Measurements from ENCODE around the gene CLIP4.

The CLIP4 gene

DNA sequence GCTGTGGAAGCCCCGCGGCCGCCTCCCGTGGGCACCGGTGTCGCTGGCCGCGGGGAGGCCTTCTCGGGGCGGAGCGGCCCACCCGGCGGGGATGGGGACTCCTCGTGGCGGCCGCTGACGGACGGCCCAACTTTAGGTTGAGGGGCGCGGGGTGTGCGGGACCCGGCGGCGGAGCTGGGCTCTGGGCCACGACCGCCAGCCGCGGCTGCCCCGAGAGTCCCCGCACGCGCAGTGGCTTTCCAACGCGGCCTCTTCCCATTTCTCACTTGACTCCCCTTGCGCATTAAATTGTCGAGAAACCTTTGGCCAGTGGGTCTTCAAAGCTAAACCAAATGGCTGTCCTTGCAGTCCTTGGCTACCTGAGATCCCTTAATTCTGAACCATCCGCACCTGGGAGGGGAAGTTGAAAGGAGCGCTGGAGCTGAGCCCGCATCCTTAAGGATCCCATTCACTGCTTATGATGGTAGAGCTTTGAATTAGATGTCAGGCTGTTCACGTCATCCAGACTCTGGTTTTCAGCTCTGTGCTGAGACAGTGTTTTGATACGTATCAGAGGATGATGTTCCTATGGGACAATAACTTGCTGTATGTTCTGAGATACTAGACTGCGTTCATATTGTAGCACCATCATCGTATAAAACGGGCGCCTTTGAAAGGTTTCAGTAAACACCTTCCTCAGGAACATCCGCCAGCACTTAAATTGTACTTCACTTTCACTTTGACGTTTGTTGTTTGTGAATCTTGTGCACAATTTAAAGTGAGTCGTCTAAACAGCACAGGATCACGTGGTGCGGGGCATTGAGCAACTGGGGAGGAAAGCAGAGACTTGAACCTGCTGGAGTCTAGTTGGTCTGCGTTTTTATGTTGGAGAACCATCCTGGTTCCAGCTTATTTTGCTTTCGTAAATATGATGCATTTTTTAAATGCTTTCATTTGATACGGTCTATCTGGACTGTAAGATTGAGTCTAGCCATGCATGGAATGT is 874 bp downstream of the CLIP4 start:
- peaks cover 47% of the 10 kb centered on the region for H3K4me1 ChIP-seq (ENCODE audit: insufficient read depth, poor library complexity, severe bottlenecking)
- no peaks in the 10 kb centered on the region for H3K27me3 ChIP-seq (ENCODE audit: insufficient read depth, poor library complexity, severe bottlenecking)
- H3K4me3 ChIP-seq (ENCODE audit: severe bottlenecking) = peak overlapping the region; percentile 54
- peak; percentile 56 for ATAC-seq (ENCODE audit: low read depth)
- peaks cover 15% of the 10 kb centered on the region; the same call in 1 of the 2 replicates for H3K36me3 ChIP-seq (ENCODE audit: low read depth)
- peak overlapping the region; percentile 98 for H3K27ac ChIP-seq (ENCODE audit: poor library complexity, severe bottlenecking)
- TF ChIP-seq, protein P1, sequence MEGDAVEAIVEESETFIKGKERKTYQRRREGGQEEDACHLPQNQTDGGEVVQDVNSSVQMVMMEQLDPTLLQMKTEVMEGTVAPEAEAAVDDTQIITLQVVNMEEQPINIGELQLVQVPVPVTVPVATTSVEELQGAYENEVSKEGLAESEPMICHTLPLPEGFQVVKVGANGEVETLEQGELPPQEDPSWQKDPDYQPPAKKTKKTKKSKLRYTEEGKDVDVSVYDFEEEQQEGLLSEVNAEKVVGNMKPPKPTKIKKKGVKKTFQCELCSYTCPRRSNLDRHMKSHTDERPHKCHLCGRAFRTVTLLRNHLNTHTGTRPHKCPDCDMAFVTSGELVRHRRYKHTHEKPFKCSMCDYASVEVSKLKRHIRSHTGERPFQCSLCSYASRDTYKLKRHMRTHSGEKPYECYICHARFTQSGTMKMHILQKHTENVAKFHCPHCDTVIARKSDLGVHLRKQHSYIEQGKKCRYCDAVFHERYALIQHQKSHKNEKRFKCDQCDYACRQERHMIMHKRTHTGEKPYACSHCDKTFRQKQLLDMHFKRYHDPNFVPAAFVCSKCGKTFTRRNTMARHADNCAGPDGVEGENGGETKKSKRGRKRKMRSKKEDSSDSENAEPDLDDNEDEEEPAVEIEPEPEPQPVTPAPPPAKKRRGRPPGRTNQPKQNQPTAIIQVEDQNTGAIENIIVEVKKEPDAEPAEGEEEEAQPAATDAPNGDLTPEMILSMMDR (IDR thresholded peaks at IDR 0.05; ENCODE audit: poor library complexity, severe bottlenecking) = no peak
- DNase-seq (ENCODE audit: low spot score) = no peak
- no peaks in the 10 kb centered on the region for H3K9me3 ChIP-seq (ENCODE audit: severe bottlenecking)

DNA sequence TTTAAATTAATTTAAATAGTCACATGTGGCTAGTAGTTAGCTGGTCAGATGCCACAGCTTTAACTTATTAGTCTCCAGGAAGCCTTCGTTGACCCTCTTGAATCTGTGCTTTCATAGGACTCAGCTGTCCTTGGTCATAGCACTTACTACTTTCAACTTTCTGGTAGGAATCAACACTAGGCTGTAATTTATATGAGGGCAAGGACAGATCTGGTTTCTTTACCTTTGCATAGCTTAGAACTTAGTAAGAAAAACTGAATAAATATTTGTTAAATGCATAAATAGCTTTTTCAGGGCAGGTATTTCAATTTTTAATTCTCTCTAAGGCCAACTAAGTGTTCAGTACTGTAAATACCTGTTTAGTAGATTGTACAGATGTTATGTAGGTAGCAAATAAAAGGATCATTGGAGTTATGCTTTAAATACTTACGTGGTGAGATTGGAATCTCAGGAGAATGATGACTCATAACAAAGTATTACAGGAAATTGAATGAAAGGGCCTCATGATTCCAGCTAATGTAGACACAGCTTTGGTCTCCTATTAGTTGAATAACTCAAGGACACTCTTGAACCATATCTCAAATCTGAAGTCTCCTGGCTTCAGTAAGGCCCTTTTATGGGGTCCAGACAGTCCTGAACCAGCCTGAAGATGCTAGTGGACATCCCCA is 2.6 kb downstream of the CLIP4 start:
- H3K27ac ChIP-seq (ENCODE audit: poor library complexity, severe bottlenecking) = peak overlapping the region; percentile 98
- no peaks in the 10 kb centered on the region for H3K9me3 ChIP-seq (ENCODE audit: severe bottlenecking)
- H3K4me3 ChIP-seq (ENCODE audit: severe bottlenecking) = no peak overlapping the region
- peaks cover 31% of the 10 kb centered on the region for H3K36me3 ChIP-seq (ENCODE audit: low read depth)
- ATAC-seq (ENCODE audit: low read depth) (peak; percentile 68), DNase-seq (ENCODE audit: low spot score) (no peak)
- no peaks in the 10 kb centered on the region for H3K27me3 ChIP-seq (ENCODE audit: insufficient read depth, poor library complexity, severe bottlenecking)
- H3K4me1 ChIP-seq (ENCODE audit: insufficient read depth, poor library complexity, severe bottlenecking) = peaks cover 48% of the 10 kb centered on the region
- TF ChIP-seq, protein P1 (IDR thresholded peaks at IDR 0.05; ENCODE audit: poor library complexity, severe bottlenecking) = no peak

DNA sequence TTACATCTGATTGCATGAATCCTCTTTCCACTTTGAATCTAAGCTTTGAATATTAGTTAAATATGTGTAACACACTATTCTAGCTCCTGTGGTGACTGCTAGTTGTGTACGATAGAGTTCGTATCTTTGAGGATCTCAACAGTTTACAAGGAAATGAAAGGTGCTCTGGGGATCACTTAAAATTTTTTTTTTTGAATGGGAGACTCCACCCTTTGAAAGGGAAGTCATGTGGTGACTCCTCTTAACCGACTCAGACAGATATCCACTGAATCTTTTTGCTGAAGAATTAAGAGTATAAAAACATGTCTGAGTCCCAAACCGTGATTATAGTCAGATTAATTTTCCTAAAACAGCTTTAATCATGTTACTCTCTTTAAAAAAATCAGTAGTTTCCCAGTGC is 4.0 kb downstream of the CLIP4 start:
- H3K4me1 ChIP-seq (ENCODE audit: insufficient read depth, poor library complexity, severe bottlenecking) = peaks cover 56% of the 10 kb centered on the region
- no peaks in the 10 kb centered on the region for H3K27me3 ChIP-seq (ENCODE audit: insufficient read depth, poor library complexity, severe bottlenecking)
- TF ChIP-seq, protein P1 (IDR thresholded peaks at IDR 0.05; ENCODE audit: poor library complexity, severe bottlenecking) = no peak
- peak overlapping the region; percentile 98 for H3K27ac ChIP-seq (ENCODE audit: poor library complexity, severe bottlenecking)
- DNase-seq (ENCODE audit: low spot score) = no peak
- no peak for ATAC-seq (ENCODE audit: low read depth)
- peaks cover 4% of the 10 kb centered on the region for H3K9me3 ChIP-seq (ENCODE audit: severe bottlenecking)
- peaks cover 42% of the 10 kb centered on the region for H3K36me3 ChIP-seq (ENCODE audit: low read depth)
- H3K4me3 ChIP-seq (ENCODE audit: severe bottlenecking) = no peak overlapping the region

DNA sequence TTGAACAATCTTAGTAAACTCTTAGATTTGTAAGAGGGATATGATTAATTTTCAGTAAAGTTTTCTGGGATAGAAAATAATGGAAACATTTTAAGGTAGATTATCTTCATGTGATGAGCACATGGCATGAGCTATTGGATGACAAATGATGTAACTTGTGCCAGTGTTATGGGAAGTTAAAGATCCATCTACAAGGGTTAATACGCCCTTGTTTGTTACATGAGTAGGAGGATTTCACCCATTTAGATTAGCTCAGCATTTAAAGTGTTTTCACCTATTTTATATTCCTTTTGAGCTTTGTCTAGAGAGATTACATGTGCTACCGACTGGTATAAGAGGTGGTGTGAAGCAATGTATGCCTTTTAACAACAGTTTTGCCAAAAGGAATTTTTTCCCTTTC is 5.6 kb downstream of the CLIP4 start:
- Histone ChIP-seq H3K4me3 (ENCODE audit: severe bottlenecking) (no peak overlapping the region), H3K36me3 (ENCODE audit: low read depth) (peaks cover 58% of the 10 kb centered on the region), H3K27me3 (ENCODE audit: insufficient read depth, poor library complexity, severe bottlenecking) (no peaks in the 10 kb centered on the region), H3K4me1 (ENCODE audit: insufficient read depth, poor library complexity, severe bottlenecking) (peaks cover 57% of the 10 kb centered on the region), H3K9me3 (ENCODE audit: severe bottlenecking) (peaks cover 18% of the 10 kb centered on the region), H3K27ac (ENCODE audit: poor library complexity, severe bottlenecking) (no peak overlapping the region)
- DNase-seq (ENCODE audit: low spot score) (no peak), ATAC-seq (ENCODE audit: low read depth) (no peak)
- TF ChIP-seq, protein P1 (IDR thresholded peaks at IDR 0.05; ENCODE audit: poor library complexity, severe bottlenecking) = no peak
